GM18861 (cell line): ENCODE results near the gene PRKRIP1.
"Not testable (repeated sequence)": the region's sequence is repeated elsewhere in the genome, so short reads cannot be mapped to it uniquely, and the experiment has no call there.

Experiments used
- ATAC-seq: cut with Tn5 transposase; IDR thresholded peaks from one replicate; pipeline ENCODE4 v1.9.1; 2021; ENCODE audit not compliant: unreplicated experiment

PRKRIP1 gene, protein sequence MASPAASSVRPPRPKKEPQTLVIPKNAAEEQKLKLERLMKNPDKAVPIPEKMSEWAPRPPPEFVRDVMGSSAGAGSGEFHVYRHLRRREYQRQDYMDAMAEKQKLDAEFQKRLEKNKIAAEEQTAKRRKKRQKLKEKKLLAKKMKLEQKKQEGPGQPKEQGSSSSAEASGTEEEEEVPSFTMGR

DNA sequence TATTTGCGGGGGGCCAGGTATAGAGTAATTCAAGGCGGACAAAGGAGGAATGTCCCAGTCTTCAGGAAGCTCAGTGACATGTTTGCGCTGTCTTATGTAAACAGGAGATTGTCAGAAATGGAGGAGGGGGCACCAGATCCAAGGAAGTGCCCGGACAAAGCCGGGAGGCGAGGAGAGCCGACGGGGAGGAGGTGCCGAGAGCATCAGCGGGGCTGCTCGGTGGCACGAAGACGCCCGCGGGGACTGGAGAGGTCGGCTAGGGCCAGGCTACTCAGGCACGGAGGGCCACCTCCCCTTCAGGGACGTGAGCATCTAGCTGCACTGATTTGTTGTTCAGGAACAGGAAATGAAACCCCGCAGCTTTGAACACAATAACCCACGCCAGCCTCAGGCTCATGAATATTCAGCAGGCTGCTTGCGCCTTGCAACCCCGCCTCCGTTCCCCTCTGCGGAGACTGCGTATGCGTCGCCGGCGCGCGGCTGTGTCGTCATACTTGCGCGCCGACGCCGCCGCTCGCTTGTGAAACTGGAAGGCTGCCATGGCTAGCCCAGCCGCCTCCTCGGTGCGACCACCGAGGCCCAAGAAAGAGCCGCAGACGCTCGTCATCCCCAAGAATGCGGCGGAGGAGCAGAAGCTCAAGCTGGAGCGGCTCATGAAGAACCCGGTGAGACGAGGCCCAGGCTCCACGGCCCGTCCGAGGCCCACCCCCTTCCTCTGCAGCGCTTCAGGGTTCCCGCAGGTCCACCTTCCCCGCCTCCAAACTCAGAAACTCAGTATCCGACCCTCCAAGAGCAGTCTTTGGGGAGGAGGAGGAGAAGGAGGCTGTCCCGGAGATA, at the start of gene PRKRIP1:
Gene PRKRIP1, plus strand, starts transcription at position 491 of the 837 bp plus-strand sequence. Its CDS starts 49 bp downstream, at position 540.
- ATAC-seq, result peak; percentile 97

DNA sequence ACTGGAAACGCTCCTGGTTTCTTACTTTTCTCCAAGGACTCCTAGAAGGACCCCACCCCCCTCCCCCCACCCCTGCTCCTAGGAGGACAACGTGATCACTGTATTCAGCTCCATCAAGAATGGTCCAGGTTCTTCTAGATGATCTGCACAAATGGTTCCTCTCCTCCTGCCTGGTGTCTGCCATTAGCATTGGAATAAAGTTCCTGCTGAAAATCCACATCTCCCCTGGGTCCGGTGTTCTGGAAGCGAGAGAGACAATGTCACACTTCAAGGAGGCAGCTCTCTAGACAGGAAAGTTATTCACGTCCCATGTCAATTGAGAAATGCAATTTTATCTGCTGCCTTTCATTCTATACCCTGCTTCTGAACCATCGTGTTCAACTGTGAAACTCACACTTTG, 49.2 kb upstream of the PRKRIP1 start:
- ATAC-seq, result not testable (repeated sequence)

DNA sequence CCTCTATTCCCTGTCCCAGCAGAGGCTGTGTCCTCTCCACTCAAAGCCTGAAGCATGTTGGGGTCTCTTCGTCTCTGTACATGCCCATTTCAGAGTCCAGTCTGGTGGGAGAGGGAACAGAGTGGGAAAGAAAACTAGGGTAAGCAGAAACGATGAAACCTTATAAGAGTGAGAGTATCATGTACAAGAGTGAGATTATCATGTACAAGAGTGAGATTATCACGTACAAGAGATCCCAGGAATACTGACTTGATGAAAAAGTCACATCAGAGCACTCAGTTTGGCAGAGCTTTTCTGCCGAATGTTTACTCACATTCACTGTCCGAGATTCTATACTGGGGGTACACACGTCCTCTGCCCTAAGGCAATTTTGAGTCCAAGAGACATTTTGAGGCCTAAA, 39.8 kb upstream of the PRKRIP1 start, which contains the start of gene SPDYE6:
Gene SPDYE6, minus strand, starts transcription at position 101 of the 400 bp plus-strand sequence. CDS start 421 bp downstream, outside the sequence.
- ATAC-seq, result not testable (repeated sequence)

DNA sequence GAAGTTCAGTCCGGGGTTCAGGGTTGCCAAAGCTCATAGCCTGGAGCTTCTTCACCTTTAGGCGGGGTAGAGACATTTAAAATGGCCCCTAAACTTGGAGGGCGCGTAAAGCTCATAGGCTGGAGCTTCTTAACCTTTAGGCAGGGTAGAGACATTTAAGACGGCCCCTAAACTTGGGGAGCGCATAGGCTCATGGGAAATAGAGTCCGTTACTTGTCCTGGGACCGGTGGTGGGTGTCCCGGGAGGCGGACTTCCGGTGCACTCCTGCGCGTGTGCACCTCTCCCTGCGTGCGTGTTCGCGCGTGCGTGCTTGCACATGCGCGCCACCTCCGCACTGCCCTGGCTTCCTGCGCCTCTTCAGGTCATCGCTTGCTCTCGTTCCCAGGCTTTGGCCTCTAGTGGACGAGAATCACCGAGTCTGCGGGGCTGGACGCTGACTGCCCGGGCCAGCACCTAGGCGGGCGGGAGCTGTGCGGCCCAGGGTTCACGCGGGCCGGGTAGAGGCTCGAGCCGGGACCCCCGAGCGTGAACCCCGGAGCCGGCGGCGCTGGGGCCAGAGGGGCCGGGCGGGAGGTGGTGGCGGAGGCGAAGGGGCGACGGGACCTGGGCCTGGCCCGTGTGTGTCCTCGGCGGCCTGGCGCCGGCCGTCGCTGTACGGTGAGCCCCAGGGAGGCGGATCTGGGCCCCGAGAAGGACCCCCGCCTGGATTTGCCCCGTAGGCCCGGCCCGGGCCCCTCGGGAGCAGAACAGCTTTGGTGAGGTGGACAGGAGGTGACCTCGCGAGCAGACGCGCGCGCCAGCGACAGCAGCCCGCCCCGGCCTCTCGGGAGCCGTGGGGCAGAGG, 32.4 kb upstream of the PRKRIP1 start:
- peak; percentile 99 for ATAC-seq

DNA sequence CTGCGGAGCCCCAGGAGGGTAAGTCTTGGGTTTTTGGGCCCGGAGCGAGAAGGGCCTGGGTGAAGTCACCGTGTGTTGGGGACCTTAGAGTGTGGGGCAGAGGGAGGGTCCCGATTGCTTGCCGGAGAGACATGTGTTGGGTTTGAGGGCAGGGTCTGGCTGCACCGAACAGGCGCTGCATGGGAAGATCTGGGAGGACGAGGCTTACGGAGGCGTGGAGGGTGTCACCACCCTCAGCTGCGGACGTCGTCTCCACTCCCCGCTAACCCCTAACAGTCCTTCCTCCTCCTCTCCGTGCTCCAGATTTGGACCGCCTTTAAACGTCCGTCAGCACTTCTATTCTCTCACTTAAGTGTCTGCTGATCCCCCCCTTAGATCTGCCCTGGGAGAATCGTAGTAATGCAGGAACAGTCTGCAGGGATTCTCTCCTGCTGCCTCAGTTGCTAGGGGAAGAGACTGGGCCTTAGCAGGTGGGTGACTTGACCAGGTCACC, 31.7 kb upstream of the PRKRIP1 start:
- not testable (repeated sequence) for ATAC-seq

DNA sequence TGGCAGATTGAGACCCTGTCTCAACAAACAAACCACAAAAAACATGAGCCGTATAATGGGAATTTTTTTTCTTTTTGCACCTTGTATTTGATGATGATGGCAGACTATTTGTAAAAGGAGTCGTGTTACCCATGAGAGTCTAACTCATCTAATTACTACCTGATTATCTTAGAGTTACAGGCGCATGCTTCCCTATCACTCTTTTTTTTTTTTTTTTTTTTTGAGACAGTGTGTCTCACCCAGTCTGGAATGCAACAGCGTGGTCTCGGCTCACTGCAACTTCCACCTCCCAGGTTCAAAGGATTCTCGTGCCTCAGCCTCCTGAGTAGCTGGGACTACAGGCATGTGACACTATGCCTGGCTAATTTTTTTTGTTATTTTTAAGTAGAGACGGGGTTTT, 30.8 kb upstream of the PRKRIP1 start:
- ATAC-seq, result not testable (repeated sequence)

DNA sequence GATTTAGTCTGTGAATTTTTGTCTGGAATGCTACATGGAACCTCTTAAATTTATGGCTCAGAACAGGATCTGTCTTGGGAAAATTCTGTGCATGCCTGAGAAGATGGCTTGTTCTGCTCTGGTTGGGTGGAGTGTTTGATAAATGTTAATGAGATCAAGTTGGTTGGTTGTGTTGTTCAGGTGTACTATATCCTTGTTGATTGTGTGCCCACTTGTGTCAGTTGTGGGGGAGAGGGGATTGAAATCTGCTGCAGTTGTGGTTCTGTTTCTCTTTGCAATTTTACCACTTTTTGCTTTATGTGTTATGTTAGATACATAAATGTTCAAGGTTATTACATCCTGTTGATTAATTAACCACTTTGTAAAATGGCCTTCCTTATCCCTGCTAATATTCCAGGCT, 26.1 kb upstream of the PRKRIP1 start:
- ATAC-seq, result not testable (repeated sequence)

DNA sequence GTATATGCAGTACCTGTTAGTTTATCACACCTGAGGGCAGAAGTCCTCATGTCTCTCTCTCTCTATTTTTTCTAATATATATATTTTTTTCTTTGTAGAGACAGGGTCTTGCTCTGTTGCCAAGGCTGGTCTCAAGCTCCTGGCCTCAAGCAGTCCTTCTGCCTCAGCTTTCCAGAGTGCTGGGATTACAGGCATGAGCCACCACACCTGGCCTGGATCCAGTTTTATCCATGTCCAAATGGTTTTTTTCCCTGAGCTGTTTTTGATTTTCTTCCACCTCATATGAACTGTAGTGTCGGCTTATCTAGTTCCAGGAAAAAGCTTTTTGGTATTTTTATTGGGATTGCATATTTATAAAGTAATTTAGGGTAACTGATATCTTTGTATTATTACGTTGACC, 23.4 kb upstream of the PRKRIP1 start:
- ATAC-seq, result not testable (repeated sequence)

DNA sequence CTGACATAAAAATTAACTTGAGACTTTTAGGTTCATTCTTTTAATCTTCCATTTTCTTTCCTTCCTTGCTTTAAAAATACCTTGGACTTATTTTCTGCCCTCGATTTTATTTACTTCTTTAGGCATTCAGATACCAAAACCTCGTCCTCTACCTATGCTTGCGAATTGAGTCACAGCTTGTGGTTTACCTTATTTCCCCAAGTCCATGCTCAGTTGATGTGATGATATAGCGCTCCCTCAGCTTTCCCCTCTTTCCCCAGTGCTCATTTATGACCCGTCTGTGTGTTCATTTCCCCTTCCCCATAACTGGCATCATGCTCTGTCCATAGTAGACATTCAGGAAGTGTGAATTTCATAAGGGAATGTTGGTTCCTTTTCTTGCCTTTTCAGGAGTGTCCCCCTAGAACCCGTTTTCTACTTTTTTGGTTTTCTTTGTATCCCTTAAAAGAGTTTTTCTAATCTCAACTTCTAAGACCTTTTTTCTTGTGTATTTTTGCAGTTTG, 19.1 kb upstream of the PRKRIP1 start:
- ATAC-seq, result no peak

DNA sequence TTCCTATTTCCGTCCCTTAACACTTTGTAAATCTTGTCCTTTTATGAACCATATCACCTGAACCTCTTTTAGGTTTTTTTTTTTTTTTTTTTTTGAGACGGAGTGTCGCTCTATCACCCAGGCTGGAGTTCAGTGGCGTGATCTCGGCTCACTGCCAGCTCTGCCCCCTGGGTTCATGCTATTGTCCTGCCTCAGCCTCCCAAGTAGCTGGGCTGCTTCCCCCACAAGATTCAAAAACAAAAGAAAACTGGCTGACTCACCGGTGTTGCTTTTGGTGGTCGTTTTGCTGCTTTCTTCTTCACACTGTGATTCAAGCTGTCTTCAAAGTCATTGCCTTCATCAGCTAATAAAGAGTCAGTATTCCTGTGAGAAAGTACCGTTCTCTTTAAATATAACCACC, 15.3 kb upstream of the PRKRIP1 start:
- ATAC-seq, result not testable (repeated sequence)

DNA sequence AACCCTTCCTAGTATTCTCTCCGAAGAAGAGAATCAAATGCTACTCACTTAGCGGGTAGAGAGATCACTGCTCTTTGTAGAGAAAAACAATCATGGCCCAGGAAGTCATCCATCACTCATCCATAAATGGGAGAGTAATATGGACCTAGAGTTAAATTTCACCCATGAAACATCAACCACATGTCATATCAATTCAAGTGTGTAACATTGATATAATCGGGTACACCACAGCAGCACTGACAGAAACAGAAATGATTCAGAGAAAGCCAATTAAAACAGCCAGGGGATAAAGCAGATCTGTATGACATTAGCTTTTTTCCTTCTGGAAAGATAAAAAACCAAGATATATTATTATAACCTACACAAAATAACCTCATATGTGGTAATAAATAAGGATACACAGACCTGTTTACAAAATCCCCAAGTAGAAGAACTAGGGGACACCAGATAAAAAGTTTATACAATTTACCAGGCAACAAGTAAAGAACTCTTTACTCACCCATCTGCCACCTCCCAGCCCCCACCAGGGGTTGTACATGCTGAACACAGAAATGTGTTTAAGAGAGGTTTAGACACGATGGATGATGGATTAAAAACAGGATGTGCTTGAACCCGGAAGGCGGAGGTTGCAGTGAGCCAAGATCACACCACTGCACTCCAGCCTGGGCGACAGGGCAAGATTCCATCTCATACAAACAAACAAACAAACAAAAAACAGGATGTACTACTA, 14.3 kb upstream of the PRKRIP1 start:
- ATAC-seq, result not testable (repeated sequence)

DNA sequence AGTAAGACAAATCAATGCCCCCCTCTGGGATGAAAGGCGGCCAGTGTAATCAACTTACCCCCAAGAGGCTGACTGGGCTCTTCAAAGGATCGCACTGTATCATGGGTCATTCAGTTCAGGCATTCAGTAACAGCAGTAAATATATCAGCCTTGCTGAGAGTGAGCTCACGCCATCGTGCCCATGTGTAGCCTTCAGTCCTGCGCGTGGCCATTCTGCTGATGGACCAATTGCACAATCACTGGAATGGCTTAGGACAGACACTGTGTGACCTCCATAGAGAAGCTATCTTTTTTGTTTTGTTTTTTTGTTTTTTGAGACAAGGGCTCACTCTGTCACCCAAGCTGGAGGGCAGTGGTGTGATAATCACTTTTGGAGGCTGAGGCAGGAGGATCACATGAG, 9.1 kb upstream of the PRKRIP1 start:
- no peak for ATAC-seq

DNA sequence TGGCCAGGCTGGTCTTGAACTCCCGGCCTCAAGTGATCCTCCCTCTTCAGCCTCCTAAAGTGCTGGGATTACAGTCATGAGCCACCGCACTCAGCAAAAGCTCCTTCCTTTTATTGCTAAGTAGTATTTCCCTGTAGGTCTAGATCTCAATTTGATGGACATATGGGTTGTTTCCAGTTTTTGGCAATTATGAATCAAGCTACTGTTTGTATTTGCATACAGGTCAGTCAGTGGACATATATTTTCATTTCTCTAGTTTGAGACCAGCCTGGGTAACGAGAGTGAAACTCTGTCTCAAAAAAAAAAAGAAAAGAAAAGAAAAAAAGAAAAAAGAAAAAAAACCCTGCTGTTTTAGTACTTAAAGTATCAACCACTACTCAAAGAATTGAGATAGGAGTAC, 6.4 kb upstream of the PRKRIP1 start:
- ATAC-seq, result no peak

DNA sequence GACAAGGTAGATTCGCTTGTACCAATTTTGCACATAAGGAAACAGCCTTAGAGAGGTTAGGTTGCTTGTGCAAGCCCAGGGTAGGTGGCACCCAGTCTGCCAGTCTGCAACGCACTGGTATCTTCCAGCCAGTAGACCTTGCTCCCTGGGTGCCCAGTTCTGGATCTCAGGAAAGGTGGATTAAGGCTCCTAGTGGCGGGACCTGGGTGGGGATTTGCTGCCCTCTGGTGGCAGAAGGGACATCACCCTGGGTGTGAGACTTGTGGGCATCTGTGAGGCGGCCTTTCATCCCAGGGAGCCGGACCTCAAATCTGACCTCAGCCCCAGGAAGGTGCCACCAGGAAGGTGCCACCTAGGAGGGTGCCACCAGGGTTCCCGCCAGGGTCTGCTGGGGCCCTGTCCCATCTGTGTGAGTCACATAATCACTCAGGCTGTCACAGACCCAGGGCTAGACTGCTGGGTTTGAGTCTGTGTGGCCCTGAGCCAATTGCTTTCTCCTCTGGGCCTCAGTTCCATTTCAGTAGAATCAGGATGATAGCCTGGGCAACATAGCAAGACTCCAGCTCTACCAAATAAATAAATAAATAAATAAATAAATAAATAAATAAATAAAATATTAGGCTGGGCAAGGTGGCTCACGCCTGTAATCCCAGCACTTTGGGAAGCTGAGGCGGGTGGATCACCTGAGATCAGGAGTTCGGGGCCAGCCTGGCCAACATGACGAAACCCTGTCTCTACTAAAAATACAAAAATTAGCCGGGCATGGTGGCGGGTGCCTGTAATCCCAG, 5.3 kb upstream of the PRKRIP1 start:
- no peak for ATAC-seq

DNA sequence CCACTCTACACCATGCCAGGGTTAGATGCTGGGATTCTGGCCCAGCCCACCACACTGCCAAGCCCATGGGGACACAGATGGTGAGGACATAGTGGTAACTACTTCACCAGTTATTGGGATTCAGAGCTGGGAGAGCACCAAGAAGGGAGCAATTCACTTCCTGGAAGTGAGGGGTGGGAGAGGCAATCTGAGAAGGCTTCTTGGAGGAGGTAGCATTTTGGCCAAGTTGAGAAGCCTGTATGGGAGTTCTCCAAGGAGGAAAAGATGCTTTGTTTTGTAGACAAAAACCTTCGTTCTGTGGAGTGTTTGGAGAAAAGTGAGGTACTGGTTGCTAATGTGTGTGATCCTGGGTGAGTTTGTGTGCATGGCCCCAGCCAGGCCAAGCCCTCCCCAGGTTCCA, 3.8 kb upstream of the PRKRIP1 start:
- no peak for ATAC-seq

DNA sequence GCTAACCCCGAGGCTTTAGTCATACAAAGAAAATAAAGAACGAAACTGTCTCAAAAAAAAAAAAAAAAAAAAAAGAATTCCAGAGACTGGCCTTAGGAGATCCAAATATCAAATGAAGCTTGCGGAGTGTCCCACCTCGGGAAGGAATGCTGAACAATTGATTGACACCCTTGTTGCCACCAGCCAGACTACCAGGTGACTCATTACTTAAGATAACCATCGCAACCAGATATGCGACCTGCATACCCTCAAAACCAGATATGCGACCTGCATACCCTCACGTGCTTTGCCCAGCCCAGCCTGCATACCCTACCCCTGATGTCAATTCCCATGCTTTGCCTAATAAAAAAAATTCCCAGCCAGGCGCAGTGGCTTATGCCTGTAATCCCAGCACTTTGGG, 2.7 kb upstream of the PRKRIP1 start:
- ATAC-seq, result no peak

DNA sequence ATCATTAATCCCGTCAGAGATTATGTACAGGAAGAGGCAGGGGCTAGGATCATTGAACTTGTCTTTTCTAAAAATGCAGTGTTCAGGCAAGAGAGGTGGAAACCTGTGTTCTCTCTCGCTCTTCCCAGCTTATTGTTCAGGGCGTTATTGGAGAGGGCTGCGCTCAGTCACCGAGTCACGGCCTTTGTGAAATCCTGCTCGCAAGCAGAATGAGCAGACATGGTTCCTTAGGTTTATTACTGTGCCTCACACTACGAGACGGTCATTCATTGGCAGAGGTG, 631 bp upstream of the PRKRIP1 start:
- ATAC-seq, result no peak

DNA sequence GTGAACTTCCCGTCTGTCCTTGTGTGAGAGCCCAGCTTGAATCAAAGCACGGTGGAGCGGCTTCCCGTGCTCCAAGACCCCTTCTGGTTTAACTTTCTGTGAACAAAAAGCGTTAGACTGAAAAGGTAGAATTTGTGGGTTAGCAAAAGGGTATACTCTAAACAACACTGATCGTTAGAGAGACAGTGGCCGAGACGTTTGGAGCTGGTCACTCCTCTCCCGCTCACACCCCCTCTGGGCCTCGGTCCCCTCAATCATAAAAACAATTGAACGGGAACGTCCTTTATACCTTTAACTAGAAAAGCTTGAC, 502 bp downstream of the PRKRIP1 start:
- no peak for ATAC-seq

DNA sequence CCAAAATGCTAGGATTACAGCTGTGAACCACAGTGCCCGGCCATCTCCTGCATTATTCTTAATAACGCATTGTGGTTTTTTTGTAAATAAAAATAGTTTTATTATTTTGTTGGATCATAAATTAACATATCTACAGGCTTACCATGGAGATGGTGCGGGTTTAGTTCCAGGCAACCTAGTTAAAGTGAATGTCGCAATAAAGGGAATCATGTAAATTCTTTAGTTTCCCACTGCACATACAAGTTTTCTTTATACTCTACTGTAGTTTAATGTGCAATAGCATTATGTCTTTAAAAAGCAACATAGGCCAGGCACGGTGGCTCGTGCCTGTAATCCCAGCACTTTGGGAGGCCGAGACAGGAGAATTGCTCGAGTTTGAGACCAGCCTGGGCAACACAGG, 2.4 kb downstream of the PRKRIP1 start:
- no peak for ATAC-seq

DNA sequence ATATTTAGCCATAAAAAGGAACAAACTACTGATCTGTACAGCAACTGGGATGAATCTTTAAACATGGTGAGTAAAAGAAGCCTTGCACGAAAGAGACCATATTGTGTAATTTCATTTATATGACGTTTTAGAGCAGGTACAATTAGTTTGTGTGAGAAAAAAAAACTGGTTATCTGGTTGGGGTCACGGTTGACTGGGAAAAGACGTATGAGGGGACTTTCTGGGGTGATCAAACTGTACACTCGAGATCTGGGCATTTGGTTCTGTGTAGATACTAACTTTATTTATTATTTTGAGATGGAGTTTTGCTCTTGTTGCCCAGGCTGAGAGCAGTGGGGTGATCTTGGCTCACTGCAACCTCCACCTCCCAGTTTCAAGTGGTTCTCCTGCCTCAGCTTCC, 4.2 kb downstream of the PRKRIP1 start:
- no peak for ATAC-seq
